ENCODE results near the gene CCR7.

Gene CCR7

DNA sequence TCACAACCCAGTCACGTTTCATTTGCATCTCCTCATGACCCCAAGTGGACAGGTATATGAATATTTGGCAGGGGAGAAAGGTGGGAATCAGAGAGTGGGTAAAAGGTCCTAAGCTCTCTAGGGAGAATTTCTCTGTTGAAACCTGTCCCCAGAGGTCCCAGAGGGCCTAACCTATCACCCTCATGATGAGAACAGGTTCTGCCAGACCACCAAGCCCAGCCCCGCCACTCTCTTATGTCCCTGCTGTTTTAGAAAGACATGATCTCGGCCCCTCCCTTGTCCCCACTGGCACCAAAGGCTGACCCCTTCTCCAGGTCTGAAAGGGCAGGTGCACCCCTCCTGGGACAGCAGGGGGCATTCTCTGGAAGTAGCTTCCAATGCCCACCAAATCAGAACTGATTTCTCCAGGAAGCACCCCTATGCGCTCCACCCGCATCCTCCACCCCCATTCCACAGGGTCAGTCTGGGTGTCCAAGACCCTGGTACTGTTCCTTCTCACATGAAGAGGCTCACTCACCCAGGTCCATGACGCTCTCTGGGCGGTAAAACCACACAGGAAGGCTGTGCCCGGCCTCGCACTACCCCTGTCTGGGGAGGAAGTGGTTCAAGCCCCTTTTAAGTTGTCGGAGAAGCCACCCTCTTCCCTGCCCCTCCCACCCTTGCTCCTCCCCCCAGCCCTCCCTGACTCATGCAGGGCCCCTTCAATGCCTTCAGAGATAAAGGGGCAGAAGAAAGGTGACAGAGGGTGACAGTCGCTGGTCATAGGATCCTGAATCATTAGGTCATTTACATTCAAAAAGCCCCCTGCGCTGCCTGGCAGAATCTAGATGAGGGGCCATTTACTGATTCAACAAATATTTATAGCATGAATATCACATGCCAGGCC is at the start of gene CCR7:
Gene CCR7, minus strand, starts transcription at position 590 of the 886 bp plus-strand sequence. Its CDS starts 63 bp downstream, at position 527.
- H3K4me1 ChIP-seq = peaks cover 0 to 7% (median 3%) of the 10 kb centered on the region in 4 donors
- intact Hi-C loops (cut with DNase I; ENCODE audit: low total_unique reads) = loop anchor here (10.0 kb wide), 1 partner anchor 260 kb away; the partner anchor contains the start of gene RARA
- H3K36me3 ChIP-seq = no peaks in the 10 kb centered on the region
- no peak within 1 kb of the TSS for H3K4me3 ChIP-seq
- H3K27ac ChIP-seq = no peak within 1 kb of the TSS
- H3K27me3 ChIP-seq = peaks cover 0 to 36% of the 10 kb centered on the region in 2 donors
- peak in 1 of 2 donors; percentile 40 for DNase-seq
- TF ChIP-seq CTCF (IDR thresholded peaks at IDR 0.05) = no peak
- no peaks in the 10 kb centered on the region for H3K9me3 ChIP-seq

DNA sequence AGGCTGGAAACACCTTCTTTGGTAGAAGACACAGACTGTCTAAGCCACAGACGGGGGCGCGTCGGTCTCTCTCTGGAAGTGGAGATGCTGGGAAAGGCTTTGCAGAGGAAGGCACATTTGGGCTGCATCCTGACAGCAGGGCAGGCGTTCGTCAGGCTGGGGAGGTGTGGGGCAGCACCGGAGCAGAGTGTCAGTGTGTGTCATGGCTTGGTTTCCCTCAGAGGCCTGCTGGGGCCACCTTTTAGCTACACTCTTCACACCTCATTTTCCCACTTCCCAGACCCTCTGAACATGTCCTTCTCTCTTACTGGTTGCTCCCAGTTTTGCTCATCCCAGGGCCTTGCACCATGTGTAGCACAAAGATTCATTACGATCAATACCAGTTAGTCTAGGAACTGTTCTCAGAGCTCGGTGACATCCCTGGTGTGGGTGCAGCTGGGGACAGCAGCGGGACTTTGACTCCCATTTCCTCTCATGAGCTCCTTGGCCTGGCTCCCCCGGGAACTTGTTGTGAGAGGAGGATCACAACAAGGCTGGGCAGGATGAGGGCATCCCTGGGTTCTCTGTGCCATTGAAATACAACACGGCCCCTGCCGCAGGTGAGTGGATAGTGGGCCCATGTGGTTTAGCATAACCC is 49.3 kb upstream of the CCR7 start:
- H3K27ac ChIP-seq = no peak overlapping the region
- intact Hi-C loops (cut with DNase I; ENCODE audit: low total_unique reads) = loop anchor here (10.0 kb wide), 1 partner anchor 180 kb away; the partner anchor contains the start of gene KRT28
- no peak for TF ChIP-seq CTCF (IDR thresholded peaks at IDR 0.05)
- no peaks in the 10 kb centered on the region for H3K36me3 ChIP-seq
- DNase-seq = no peak
- peaks cover 0 to 52% of the 10 kb centered on the region in 2 donors for H3K27me3 ChIP-seq
- H3K4me3 ChIP-seq = no peak overlapping the region
- H3K9me3 ChIP-seq = no peaks in the 10 kb centered on the region
- peaks cover 0 to under 1% (median under 1%) of the 10 kb centered on the region in 4 donors for H3K4me1 ChIP-seq

DNA sequence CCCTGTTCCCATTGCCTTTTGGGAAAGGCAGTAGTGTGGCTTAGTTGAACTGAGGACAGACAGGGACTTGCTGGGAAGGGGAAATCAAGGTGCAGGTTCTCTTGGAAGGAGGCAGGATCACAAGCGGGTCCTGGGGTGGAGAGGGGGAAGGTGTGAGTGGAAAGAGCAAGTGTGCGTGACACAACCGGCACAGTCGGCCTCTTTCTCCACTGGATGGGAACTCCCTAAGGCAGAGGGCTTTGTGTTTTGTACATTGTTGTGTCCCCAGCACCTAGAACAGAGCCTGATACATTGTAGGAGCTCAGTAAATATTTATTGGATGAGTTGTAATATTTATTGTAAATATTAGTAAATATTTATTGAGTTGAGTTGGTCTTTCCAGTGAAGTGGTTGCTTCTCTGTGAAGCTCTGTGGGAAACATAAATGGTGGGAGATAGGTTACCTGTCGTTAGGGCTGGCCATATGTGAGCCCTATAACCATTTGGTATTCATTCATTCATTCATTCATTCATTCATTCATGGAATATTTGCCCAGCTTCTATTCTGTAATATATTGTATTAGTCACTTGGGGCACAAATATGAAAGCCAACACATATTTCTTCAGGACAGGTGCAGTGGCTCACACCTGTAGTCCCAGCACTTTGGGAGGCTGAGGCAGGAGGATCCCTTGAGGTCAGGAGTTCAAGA is 48.3 kb upstream of the CCR7 start:
- no peak for DNase-seq
- Histone ChIP-seq H3K27me3 (peaks cover 0 to 44% of the 10 kb centered on the region in 2 donors), H3K4me3 (no peak overlapping the region), H3K27ac (no peak overlapping the region), H3K36me3 (no peaks in the 10 kb centered on the region), H3K9me3 (no peaks in the 10 kb centered on the region), H3K4me1 (no peaks in the 10 kb centered on the region)
- TF ChIP-seq CTCF (IDR thresholded peaks at IDR 0.05) = no peak
- intact Hi-C loops (cut with DNase I; ENCODE audit: low total_unique reads) = loop anchor here (10.0 kb wide), 1 partner anchor 181 kb away; the partner anchor contains the start of gene KRT28

- no peak for DNase-seq
- intact Hi-C loops (cut with DNase I; ENCODE audit: low total_unique reads) = loop anchor here (10.0 kb wide), 1 partner anchor 182 kb away; the partner anchor contains the start of gene KRT28
- no peak for TF ChIP-seq CTCF (IDR thresholded peaks at IDR 0.05)
Observed at GRCh38 chr17:40612599-40613244, 47.5 kb upstream of the CCR7 start.

More at GRCh38 chr17:40612599-40613244, 47.5 kb upstream of the CCR7 start:
- Histone ChIP-seq H3K27me3 (peaks cover 0 to 43% of the 10 kb centered on the region in 2 donors), H3K27ac (no peak overlapping the region), H3K4me3 (no peak overlapping the region), H3K9me3 (no peaks in the 10 kb centered on the region), H3K4me1 (no peaks in the 10 kb centered on the region), H3K36me3 (no peaks in the 10 kb centered on the region)
